HG03196 (cell line): Measurements from ENCODE around the gene ROBO4.
A peak's percentile ranks its signal among the peaks of the same experiment; 100 is the strongest.

Experiments used
- ATAC-seq: cut with Tn5 transposase; IDR thresholded peaks from one replicate; pipeline ENCODE4 v1.9.1; 2021; ENCODE audit not compliant: unreplicated experiment

The ROBO4 gene

DNA sequence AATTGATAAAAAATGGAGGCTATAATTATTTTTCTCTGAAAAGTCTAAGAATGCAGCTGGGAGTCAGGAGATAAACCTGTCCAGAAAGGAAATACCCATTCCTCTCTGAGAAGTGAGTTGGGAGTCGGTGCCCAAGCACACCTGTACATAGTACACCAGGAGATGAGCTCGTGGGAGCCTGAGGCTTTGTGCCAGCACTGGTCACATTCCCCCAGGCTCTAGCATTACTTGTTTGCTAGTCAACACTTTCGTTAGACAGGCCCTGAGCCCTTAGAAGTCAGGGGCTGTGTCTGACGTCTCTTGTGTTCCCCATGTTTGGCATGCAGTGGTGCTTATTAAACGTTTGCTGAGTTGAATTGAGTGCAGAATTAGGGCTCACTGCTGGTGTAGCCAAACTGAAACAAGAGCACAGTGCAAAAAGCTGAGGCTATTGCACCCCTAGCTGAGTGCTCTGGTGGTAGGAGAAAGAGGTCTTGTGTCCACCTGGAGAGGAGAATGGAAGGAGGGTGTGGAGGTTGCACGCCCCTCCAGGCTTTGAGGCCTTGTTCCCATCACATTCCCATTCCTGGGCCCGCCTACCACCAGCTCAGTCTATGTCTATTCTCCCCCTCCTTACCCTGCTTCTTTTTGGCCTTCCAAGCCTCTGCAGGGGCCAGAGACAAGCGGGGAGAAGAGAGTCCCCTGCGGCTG is 6.8 kb downstream of the ROBO4 start:
- ATAC-seq = no peak

GRCh38 chr11:124890151-124890550 is 7.5 kb downstream of the ROBO4 start:
- no peak for ATAC-seq

GRCh38 chr11:124889191-124890091 is 8.2 kb downstream of the ROBO4 start:
- ATAC-seq = no peak

- no peak for ATAC-seq
These were observed 10.0 kb downstream of the ROBO4 start for GRCh38 chr11:124887667-124888013.

DNA sequence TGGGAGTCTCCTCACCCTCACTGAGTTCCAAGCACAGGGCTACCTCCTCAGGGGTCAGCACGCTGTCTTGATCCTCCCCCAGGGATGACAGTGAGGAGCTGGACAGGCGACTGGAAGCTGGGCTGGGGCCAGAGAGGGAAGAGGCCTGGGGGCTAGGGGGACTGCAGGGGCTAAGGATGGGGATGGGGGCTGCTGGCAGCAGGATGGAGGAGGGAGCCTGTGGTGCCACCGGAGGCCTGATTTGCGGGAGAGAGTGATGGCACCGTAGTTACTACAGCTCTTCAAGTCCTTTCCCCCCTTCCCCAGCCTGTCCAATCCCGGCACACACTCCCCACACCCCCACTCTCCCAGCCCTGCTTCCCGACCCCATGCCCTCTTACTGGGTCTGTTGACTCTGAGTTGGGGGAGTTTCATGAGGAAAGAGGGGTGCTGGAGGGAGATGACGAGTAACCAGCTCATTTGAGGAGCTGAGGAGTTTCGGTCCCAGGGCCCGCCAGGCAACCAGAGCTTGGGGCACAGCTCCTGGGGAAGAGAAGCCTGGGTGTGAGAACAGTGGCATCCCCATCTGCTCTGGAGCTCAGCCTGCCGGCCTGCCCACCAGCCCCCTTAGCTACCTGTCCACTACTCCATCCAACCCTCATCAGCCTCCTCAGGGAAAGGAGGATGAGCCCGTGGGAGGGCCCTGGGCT is 10.5 kb downstream of the ROBO4 start:
- no peak for ATAC-seq

- no peak for ATAC-seq
These were observed 11.2 kb downstream of the ROBO4 start for GRCh38 chr11:124886476-124886875.

GRCh38 chr11:124884869-124885479 is 12.7 kb downstream of the ROBO4 start:
- no peak for ATAC-seq

DNA sequence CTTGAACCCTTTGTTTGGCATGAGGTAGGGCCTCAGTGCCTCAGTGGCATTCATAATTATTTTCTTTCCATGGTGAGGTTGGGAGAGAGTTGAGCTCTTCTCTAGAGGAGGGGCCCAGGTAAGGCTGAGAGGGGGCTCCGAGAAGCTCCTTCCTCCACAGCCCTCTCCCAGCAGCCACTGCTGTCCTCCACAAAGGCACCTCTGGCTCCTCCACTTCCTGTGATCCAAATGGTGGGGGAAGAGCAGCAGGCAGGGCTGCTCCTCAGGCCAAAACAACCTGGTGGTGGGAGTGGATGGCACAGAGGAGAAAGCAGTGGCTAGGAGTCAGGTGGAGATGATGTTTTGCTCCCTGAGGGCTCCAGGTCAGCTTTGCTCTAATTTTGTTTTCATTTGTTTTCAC is 13.3 kb downstream of the ROBO4 start:
- ATAC-seq = no peak

- no peak for ATAC-seq
These were observed 15.2 kb downstream of the ROBO4 start for GRCh38 chr11:124882339-124883071.

GRCh38 chr11:124880958-124881357 is 16.7 kb downstream of the ROBO4 start:
- ATAC-seq = no peak

DNA sequence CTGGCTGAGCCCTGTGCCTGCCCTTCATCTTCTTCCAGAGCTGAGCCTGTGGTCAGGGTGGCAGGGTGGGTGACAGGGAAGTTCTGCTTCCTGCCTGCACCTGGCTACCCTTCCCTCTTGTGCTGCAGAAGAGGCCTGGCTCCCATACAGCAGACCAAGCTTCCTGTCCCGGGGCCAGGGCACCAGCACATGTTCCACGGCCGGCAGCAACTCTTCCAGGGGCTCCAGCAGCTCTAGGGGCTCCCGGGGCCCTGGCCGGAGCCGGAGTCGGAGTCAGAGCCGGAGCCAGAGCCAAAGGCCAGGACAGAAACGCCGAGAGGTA is 17.4 kb downstream of the ROBO4 start:
- no peak for ATAC-seq

DNA sequence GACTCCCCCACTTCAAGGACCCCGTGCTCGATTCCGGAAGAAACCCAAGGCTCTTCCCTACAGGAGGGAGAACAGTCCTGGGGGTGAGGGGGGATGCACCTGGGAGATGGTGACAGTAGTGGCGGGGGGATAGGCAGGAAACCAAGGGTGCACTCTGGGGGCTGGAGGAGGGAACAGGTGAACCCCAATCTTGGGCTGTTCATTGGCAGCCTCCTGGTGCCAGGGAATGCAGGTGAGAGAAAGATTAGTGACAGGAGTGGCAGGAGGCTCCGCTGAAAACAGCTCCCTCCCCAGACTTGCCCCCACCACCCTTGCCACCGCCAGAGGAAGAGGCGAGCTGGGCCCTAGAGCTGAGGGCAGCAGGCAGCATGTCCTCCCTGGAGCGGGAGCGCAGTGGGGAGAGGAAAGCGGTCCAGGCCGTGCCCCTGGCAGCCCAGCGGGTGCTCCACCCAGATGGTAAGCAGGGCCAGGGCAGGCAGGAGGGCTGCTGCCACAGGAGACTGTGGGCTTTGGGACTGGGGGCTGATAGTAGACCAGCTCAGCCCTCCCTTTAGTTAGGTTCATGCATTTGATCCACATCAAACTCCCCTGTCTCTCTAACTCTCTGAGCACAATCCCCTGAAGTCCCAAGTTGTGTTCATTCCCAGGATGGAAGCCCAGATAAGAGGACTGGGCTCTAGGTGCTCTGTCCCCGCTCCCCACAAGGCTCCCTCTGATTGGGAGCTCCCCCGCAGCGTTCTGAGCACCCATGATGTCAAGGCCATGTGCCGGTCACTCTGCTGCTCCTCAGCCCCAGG is 18.0 kb downstream of the ROBO4 start:
- ATAC-seq = no peak

- no peak for ATAC-seq
These were observed 18.7 kb downstream of the ROBO4 start for GRCh38 chr11:124878759-124879492.

GRCh38 chr11:124877910-124878758 is 19.5 kb downstream of the ROBO4 start:
- no peak for ATAC-seq

DNA sequence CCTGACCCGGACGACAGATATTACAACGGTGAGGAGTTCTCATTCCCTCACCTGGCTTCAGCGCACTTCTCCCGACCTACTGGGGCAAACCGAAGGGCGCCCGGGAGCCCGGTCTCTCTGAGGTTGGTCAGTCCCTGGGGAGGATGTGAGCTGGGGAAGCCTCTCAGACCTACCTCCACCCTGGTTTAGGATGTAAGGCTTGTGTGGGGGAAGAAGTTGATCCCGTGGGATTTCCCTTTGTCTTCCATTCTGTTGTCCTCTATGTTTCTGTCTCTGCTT is 20.1 kb downstream of the ROBO4 start:
- no peak for ATAC-seq

DNA sequence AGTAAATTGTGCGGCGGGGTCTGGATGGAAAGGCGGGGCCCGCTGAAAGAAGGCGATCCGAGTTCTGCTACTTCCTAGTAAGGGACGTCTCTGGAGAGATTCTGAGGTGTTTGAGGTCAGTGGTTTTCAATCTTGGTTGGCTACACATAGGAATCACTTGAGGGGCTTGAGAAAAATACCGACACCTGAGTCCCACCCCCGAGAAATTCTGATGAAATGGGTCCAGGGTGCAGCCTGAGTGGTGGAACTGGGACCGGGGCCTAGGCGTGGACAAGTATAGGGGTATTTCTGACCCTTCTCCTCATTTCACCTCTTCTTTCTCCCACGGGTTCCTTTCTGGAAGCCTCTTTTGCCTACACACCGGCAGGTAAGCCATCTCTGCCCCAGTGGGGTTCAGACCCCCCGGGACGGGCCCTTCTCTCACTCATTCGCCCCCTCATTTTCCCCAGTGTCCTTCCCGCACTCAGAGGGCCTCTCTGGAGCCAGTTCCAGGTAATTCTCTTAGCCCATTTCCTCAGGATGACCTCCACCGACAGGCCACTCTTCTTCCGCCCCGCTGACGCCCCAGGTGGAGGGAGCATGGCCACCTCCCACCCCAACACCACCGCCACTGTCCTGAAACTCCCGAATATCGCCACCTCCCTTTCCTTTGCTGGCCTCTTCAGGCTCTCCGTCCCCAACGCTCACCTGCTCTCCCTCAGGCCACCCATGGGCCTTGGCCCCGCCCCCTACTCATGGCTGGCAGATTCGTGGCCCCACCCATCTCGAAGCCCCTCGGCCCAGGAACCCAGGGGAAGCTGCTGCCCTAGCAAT is 20.6 kb downstream of the ROBO4 start:
- no peak for ATAC-seq

DNA sequence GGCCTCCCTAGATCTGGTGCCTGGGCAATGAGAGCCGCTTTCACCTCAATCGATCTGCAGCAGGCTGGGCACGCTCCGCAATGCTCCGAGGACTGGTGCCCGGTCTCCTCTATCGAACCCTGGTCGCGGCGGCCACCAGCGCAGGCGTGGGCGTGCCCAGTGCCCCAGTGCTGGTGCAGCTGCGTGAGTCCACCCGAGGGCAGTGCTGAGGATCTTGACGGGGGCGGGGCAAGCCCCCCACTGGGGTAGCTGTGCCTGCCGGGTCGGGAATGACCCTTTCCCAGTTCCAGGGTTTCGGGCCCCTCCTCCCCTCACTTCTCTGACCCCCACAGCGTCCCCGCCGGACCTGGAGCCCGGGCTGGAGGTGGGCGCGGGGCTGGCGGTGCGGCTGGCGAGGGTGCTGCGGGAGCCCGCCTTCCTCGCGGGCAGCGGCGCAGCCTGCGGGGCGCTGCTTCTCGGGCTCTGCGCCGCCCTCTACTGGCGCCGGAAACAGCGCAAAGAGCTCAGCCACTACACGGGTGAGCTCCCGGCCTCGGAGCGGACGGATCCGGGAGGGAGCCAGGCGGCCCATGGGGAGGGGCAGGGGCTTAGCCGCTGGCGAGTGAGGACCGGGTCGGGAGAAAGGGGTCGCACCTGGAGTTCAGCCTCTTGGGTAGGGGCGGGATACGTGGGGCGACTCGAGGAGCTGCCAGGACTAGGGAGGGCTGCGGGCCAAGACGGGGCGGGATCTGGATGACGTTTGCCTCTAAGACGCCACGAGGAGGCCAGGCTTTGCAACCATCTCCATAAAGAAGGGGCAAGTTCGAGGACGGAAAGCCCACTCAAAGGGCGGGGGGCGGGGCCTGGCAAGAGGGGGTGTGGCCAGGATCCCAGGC is 21.5 kb downstream of the ROBO4 start:
- peak; percentile 90 for ATAC-seq
